ENCODE data around the gene KNSTRN.
A peak's percentile ranks its signal among the peaks of the same experiment; 100 is the strongest.

KNSTRN gene

GRCh38 chr15:40367686-40368611, 14.6 kb upstream of the KNSTRN start:
- peak overlapping the region; percentile 81 for H3K4me3 Mint-ChIP-seq
- DNase-seq (peak; percentile 85), ATAC-seq (peak; percentile 89)
- no peaks in the 10 kb centered on the region for H3K9me3 Mint-ChIP-seq
- peak overlapping the region; percentile 70 for H3K27ac Mint-ChIP-seq
- no peaks in the 10 kb centered on the region for H3K36me3 Mint-ChIP-seq (ENCODE audit: low read depth)
- H3K4me1 Mint-ChIP-seq, result peaks cover 23% of the 10 kb centered on the region
- H3K27me3 Mint-ChIP-seq, result no peaks in the 10 kb centered on the region

- DNase-seq (no peak), ATAC-seq (no peak)
- Mint-ChIP-seq H3K4me1 (peaks cover 23% of the 10 kb centered on the region), H3K27me3 (no peaks in the 10 kb centered on the region), H3K27ac (no peak overlapping the region), H3K4me3 (peak overlapping the region; percentile 7), H3K36me3 (ENCODE audit: low read depth) (no peaks in the 10 kb centered on the region), H3K9me3 (no peaks in the 10 kb centered on the region)
These were observed 13.6 kb upstream of the KNSTRN start for GRCh38 chr15:40368719-40369473.

- ATAC-seq (no peak), DNase-seq (no peak)
- Mint-ChIP-seq H3K27ac (no peak overlapping the region), H3K9me3 (no peaks in the 10 kb centered on the region), H3K4me3 (no peak overlapping the region), H3K27me3 (no peaks in the 10 kb centered on the region), H3K36me3 (ENCODE audit: low read depth) (no peaks in the 10 kb centered on the region), H3K4me1 (peaks cover 23% of the 10 kb centered on the region)
These were observed 13.0 kb upstream of the KNSTRN start for GRCh38 chr15:40369474-40369869.

- H3K4me3 Mint-ChIP-seq, result no peak overlapping the region
- no peaks in the 10 kb centered on the region for H3K27me3 Mint-ChIP-seq
- no peaks in the 10 kb centered on the region for H3K36me3 Mint-ChIP-seq (ENCODE audit: low read depth)
- ATAC-seq (no peak), DNase-seq (no peak)
- peaks cover 23% of the 10 kb centered on the region for H3K4me1 Mint-ChIP-seq
- H3K27ac Mint-ChIP-seq, result no peak overlapping the region
- no peaks in the 10 kb centered on the region for H3K9me3 Mint-ChIP-seq
These were observed 12.6 kb upstream of the KNSTRN start for GRCh38 chr15:40369971-40370370.

GRCh38 chr15:40372981-40373380, 9.5 kb upstream of the KNSTRN start:
- no peaks in the 10 kb centered on the region for H3K27me3 Mint-ChIP-seq
- ATAC-seq, result no peak
- no peaks in the 10 kb centered on the region for H3K9me3 Mint-ChIP-seq
- H3K27ac Mint-ChIP-seq, result no peak overlapping the region
- H3K36me3 Mint-ChIP-seq (ENCODE audit: low read depth), result no peaks in the 10 kb centered on the region
- no peak for DNase-seq
- H3K4me1 Mint-ChIP-seq, result peaks cover 4% of the 10 kb centered on the region
- no peak overlapping the region for H3K4me3 Mint-ChIP-seq

- Mint-ChIP-seq H3K27ac (no peak overlapping the region), H3K9me3 (no peaks in the 10 kb centered on the region), H3K36me3 (ENCODE audit: low read depth) (no peaks in the 10 kb centered on the region), H3K27me3 (no peaks in the 10 kb centered on the region), H3K4me1 (peaks cover 6% of the 10 kb centered on the region), H3K4me3 (no peak overlapping the region)
- ATAC-seq, result no peak
- DNase-seq, result no peak
These were observed 4.9 kb upstream of the KNSTRN start for GRCh38 chr15:40377606-40378005.

GRCh38 chr15:40379374-40379773, 3.1 kb upstream of the KNSTRN start:
- no peak for ATAC-seq
- DNase-seq, result no peak
- Mint-ChIP-seq H3K27ac (no peak overlapping the region), H3K9me3 (no peaks in the 10 kb centered on the region), H3K27me3 (no peaks in the 10 kb centered on the region), H3K36me3 (ENCODE audit: low read depth) (peaks cover 8% of the 10 kb centered on the region), H3K4me3 (no peak overlapping the region), H3K4me1 (peaks cover 19% of the 10 kb centered on the region)

GRCh38 chr15:40379853-40380252, 2.7 kb upstream of the KNSTRN start:
- DNase-seq (no peak), ATAC-seq (no peak)
- no peaks in the 10 kb centered on the region for H3K9me3 Mint-ChIP-seq
- peaks cover 13% of the 10 kb centered on the region for H3K36me3 Mint-ChIP-seq (ENCODE audit: low read depth)
- H3K27ac Mint-ChIP-seq, result no peak overlapping the region
- no peak overlapping the region for H3K4me3 Mint-ChIP-seq
- H3K4me1 Mint-ChIP-seq, result peaks cover 22% of the 10 kb centered on the region
- H3K27me3 Mint-ChIP-seq, result no peaks in the 10 kb centered on the region

- Mint-ChIP-seq H3K27ac (no peak overlapping the region), H3K36me3 (ENCODE audit: low read depth) (peaks cover 19% of the 10 kb centered on the region), H3K27me3 (no peaks in the 10 kb centered on the region), H3K4me3 (no peak overlapping the region), H3K4me1 (peaks cover 22% of the 10 kb centered on the region), H3K9me3 (no peaks in the 10 kb centered on the region)
- ATAC-seq, result no peak
- no peak for DNase-seq
These were observed 1.9 kb upstream of the KNSTRN start for GRCh38 chr15:40380636-40381035.

GRCh38 chr15:40381818-40382529, 547 bp upstream of the KNSTRN start:
- Mint-ChIP-seq H3K4me3 (no peak overlapping the region), H3K27ac (no peak overlapping the region), H3K4me1 (peaks cover 18% of the 10 kb centered on the region), H3K27me3 (no peaks in the 10 kb centered on the region), H3K9me3 (no peaks in the 10 kb centered on the region), H3K36me3 (ENCODE audit: low read depth) (peaks cover 27% of the 10 kb centered on the region)
- DNase-seq (no peak), ATAC-seq (no peak)

- Mint-ChIP-seq H3K4me1 (peaks cover 18% of the 10 kb centered on the region), H3K27ac (no peak overlapping the region), H3K27me3 (no peaks in the 10 kb centered on the region), H3K36me3 (ENCODE audit: low read depth) (peaks cover 64% of the 10 kb centered on the region), H3K4me3 (no peak overlapping the region), H3K9me3 (no peaks in the 10 kb centered on the region)
- ATAC-seq, result no peak
- no peak for DNase-seq
These were observed 4.0 kb downstream of the KNSTRN start for GRCh38 chr15:40386480-40386879.

GRCh38 chr15:40388941-40389823, 6.7 kb downstream of the KNSTRN start:
- Mint-ChIP-seq H3K36me3 (ENCODE audit: low read depth) (peaks cover 80% of the 10 kb centered on the region), H3K9me3 (no peaks in the 10 kb centered on the region), H3K4me1 (peaks cover 6% of the 10 kb centered on the region), H3K27me3 (no peaks in the 10 kb centered on the region), H3K4me3 (no peak overlapping the region), H3K27ac (no peak overlapping the region)
- no peak for DNase-seq
- no peak for ATAC-seq

- Mint-ChIP-seq H3K4me3 (no peak overlapping the region), H3K27me3 (no peaks in the 10 kb centered on the region), H3K9me3 (no peaks in the 10 kb centered on the region), H3K4me1 (no peaks in the 10 kb centered on the region), H3K36me3 (ENCODE audit: low read depth) (peaks cover 73% of the 10 kb centered on the region), H3K27ac (no peak overlapping the region)
- ATAC-seq, result no peak
- no peak for DNase-seq
These were observed 7.5 kb downstream of the KNSTRN start for GRCh38 chr15:40389824-40390595.

Data from activated naive CD8-positive, alpha-beta T cell treated with anti-CD3 and anti-CD28 coated beads, Interleukin-2, amount 50 U/mL, for 24 hours (primary cell).